H9 (cell line): ENCODE data around the gene PNKD. TPM values are rescaled to one million over a fixed set of nuclear protein-coding genes. Genes with fewer than 3 reads are reported as not detected.

Experiments used
- DNase-seq: peaks from one replicate; pipeline ENCODE4 v3.0.0-alpha.2; 2017
- H2AFZ ChIP-seq: one replicate; pipeline ENCODE4 v1.6.1; 2013; ENCODE audit warnings: mild to moderate bottlenecking, low read length, control low read depth, moderate library complexity
- H2AK5ac ChIP-seq: 2 replicates; pipeline ENCODE4 v1.6.1; 2013; ENCODE audit warnings: low read length, control low read depth, mixed read lengths; ENCODE audit not compliant: insufficient read length
- H2BK120ac ChIP-seq: one replicate; pipeline ENCODE4 v1.6.1; 2013; ENCODE audit warnings: low read depth, mild to moderate bottlenecking, low read length, control low read depth, inconsistent platforms; ENCODE audit not compliant: poor library complexity, severe bottlenecking
- H2BK12ac ChIP-seq: 2 replicates; pipeline ENCODE4 v1.6.1; 2013; ENCODE audit warnings: low read length, control low read depth, mixed read lengths, low read depth; ENCODE audit not compliant: insufficient read length
- H2BK15ac ChIP-seq: 2 replicates; pipeline ENCODE4 v1.6.1; 2013; ENCODE audit warnings: low read depth, low read length, control low read depth
- H2BK20ac ChIP-seq: one replicate; pipeline ENCODE4 v1.6.1; 2013; ENCODE audit warnings: low read depth, mild to moderate bottlenecking, low read length, control low read depth, inconsistent platforms; ENCODE audit not compliant: poor library complexity, severe bottlenecking
- H2BK5ac ChIP-seq: 2 replicates; pipeline ENCODE4 v1.6.1; 2013; ENCODE audit warnings: low read length, control low read depth, mixed read lengths; ENCODE audit not compliant: insufficient read length
- H3K14ac ChIP-seq: 2 replicates; pipeline ENCODE4 v1.6.1; 2013; ENCODE audit warnings: low read length, control low read depth; ENCODE audit not compliant: insufficient read depth
- H3K18ac ChIP-seq: 2 replicates; pipeline ENCODE4 v1.6.1; 2013; ENCODE audit warnings: low read depth, mild to moderate bottlenecking, mixed read lengths, low read length, control low read depth; ENCODE audit not compliant: insufficient read length
- H3K23ac ChIP-seq: 2 replicates; pipeline ENCODE4 v1.6.1; 2013; ENCODE audit warnings: low read length, control low read depth, mixed read lengths, low read depth; ENCODE audit not compliant: insufficient read length
- H3K23me2 ChIP-seq: 2 replicates; pipeline ENCODE4 v1.6.1; 2013; ENCODE audit warnings: low read depth, mild to moderate bottlenecking, mixed read lengths, low read length, control low read depth; ENCODE audit not compliant: insufficient read length, poor library complexity, severe bottlenecking
- H3K27ac ChIP-seq: 2 replicates; pipeline ENCODE4 v1.5.1; 2013; ENCODE audit warnings: low read length, control low read depth, mixed read lengths, low read depth; ENCODE audit not compliant: insufficient read length
- H3K27me3 ChIP-seq: 2 replicates; pipeline ENCODE4 v1.6.1; 2013; ENCODE audit warnings: low read length, control low read depth, inconsistent platforms; ENCODE audit not compliant: insufficient read depth
- H3K4ac ChIP-seq: 2 replicates; pipeline ENCODE4 v1.6.1; 2013; ENCODE audit warnings: low read depth, mild to moderate bottlenecking, control low read depth, inconsistent platforms, low read length, moderate library complexity
- H3K4me1 ChIP-seq: 2 replicates; pipeline ENCODE4 v1.6.1; 2013; ENCODE audit warnings: low read length, control low read depth, inconsistent platforms; ENCODE audit not compliant: insufficient read depth
- H3K4me2 ChIP-seq: 2 replicates; pipeline ENCODE4 v1.6.1; 2013; ENCODE audit warnings: low read length, control low read depth, mixed read lengths; ENCODE audit not compliant: insufficient read length, insufficient read depth
- H3K56ac ChIP-seq: 2 replicates; pipeline ENCODE4 v1.6.1; 2013; ENCODE audit warnings: low read depth, mild to moderate bottlenecking, mixed read lengths, low read length, control low read depth; ENCODE audit not compliant: insufficient read length
- H3K79me1 ChIP-seq: 2 replicates; pipeline ENCODE4 v1.6.1; 2013; ENCODE audit warnings: low read depth, mild to moderate bottlenecking, moderate library complexity, low read length, control low read depth, inconsistent platforms; ENCODE audit not compliant: insufficient read depth, poor library complexity, severe bottlenecking
- H3K79me2 ChIP-seq: 2 replicates; pipeline ENCODE4 v1.6.1; 2013; ENCODE audit warnings: low read length, control low read depth, inconsistent platforms; ENCODE audit not compliant: insufficient read depth
- H3K9ac ChIP-seq: 2 replicates; pipeline ENCODE4 v1.6.1; 2013; ENCODE audit warnings: low read length, control low read depth, mixed read lengths; ENCODE audit not compliant: insufficient read length; ENCODE audit errors: extremely low read depth
- H3K9me3 ChIP-seq: one replicate; pipeline ENCODE4 v1.6.1; 2013; ENCODE audit warnings: low read depth, low read length, inconsistent platforms; ENCODE audit not compliant: control insufficient read depth
- H3T11ph ChIP-seq: one replicate; pipeline ENCODE4 v1.6.1; 2013; ENCODE audit warnings: mild to moderate bottlenecking, low read length, control low read depth, inconsistent platforms
- H4K20me1 ChIP-seq: one replicate; pipeline ENCODE4 v1.6.1; 2013; ENCODE audit not compliant: control insufficient read depth, insufficient read length, insufficient read depth
- H4K5ac ChIP-seq: 2 replicates; pipeline ENCODE4 v1.6.1; 2013; ENCODE audit warnings: low read depth, mild to moderate bottlenecking, mixed read lengths, low read length, control low read depth; ENCODE audit not compliant: insufficient read length
- H4K8ac ChIP-seq: replicated peaks from 2 replicates; pipeline ENCODE4 v1.6.1; 2013; ENCODE audit warnings: low read length, control low read depth, mixed read lengths, low read depth; ENCODE audit not compliant: insufficient read length
- H4K91ac ChIP-seq: 2 replicates; pipeline ENCODE4 v1.6.1; 2013; ENCODE audit warnings: low read depth, mild to moderate bottlenecking, moderate library complexity, mixed read lengths, low read length, control low read depth; ENCODE audit not compliant: insufficient read length
- H3K27ac Mint-ChIP-seq, 3 experiments: 2 replicates in 2 of 3; 3 replicates in 1 of 3; pipeline ENCODE4 v1.8.0; 2020 to 2021; ENCODE audit warnings: mixed read lengths in 3 of 3, mild to moderate bottlenecking in 1 of 3, moderate library complexity in 1 of 3
- H3K27me3 Mint-ChIP-seq: 2 replicates; pipeline ENCODE4 v1.8.0; 2021; ENCODE audit warnings: low read depth, mild to moderate bottlenecking, moderate library complexity, mixed read lengths
- H3K36me3 Mint-ChIP-seq, 3 experiments: 2 replicates in 2 of 3; 3 replicates in 1 of 3; pipeline ENCODE4 v1.8.0; 2020 to 2021; ENCODE audit warnings: low read depth in 3 of 3, mixed read lengths in 3 of 3; ENCODE audit not compliant: insufficient read depth in 1 of 3
- H3K4me1 Mint-ChIP-seq, 2 experiments: 2 replicates each; pipeline ENCODE4 v1.8.0; 2020; ENCODE audit warnings: mixed read lengths in 2 of 2
- H3K4me3 Mint-ChIP-seq, 2 experiments: 2 replicates in 1 of 2; 3 replicates in 1 of 2; pipeline ENCODE4 v1.8.0; 2020 to 2021; ENCODE audit warnings: mild to moderate bottlenecking in 2 of 2, mixed read lengths in 2 of 2, moderate library complexity in 1 of 2
- H3K9me3 Mint-ChIP-seq, 2 experiments: 2 replicates in 1 of 2; 3 replicates in 1 of 2; pipeline ENCODE4 v1.8.0; 2020; ENCODE audit warnings: mild to moderate bottlenecking in 2 of 2, mixed read lengths in 2 of 2, moderate library complexity in 1 of 2
- WGBS: extraction: QIAGEN DNeasy Blood & Tissue Kit; methylation state at CpG from one replicate; pipeline ENCODE4 v1.1.7; 2013; ENCODE audit warnings: missing lambda C conversion rate, low lambda C conversion rate, mixed read lengths; ENCODE audit not compliant: insufficient read length; ENCODE audit errors: extremely low coverage; 5-methylcytosine and 5-hydroxymethylcytosine counted together
- total RNA-seq: library from RNA; stranded (reverse); gene quantifications from 2 replicates; pipeline ENCODE4 v1.2.1, GENCODE V29; 2021
- TF ChIP-seq, protein P1 (sequence below): fragments of 200-600 bp; sonication (generic); conservative IDR thresholded peaks from 3 replicates; pipeline ENCODE4 v1.8.0; 2021; ENCODE audit warnings: antibody characterized with exemption, mild to moderate bottlenecking

The PNKD gene
- total RNA-seq, 1 experiment from 2014 or later = 31.6 TPM

GRCh38 chr2:218267259-218267658, 3.1 kb upstream of the PNKD start:
- Histone ChIP-seq H2BK20ac (no peak overlapping the region), H3K79me1 (no peaks in the 10 kb centered on the region), H4K5ac (no peak overlapping the region), H2BK5ac (no peak overlapping the region), H3K4me1 (no peaks in the 10 kb centered on the region), H2AFZ (no peak overlapping the region), H3K23ac (no peak overlapping the region), H3K4me2 (no peak overlapping the region), H2BK15ac (no peak overlapping the region), H4K91ac (no peak overlapping the region), H3K27me3 (no peaks in the 10 kb centered on the region), H3K18ac (no peak overlapping the region), H2BK120ac (no peak overlapping the region), H3K9ac (no peak overlapping the region), H3K27ac (no peak overlapping the region), H4K8ac (no peak overlapping the region), H3K23me2 (peaks cover 9% of the 10 kb centered on the region), H2AK5ac (no peak overlapping the region), H4K20me1 (no peaks in the 10 kb centered on the region), H3K9me3 (no peaks in the 10 kb centered on the region), H3K79me2 (no peaks in the 10 kb centered on the region), H3K56ac (no peak overlapping the region), H3K4ac (no peak overlapping the region), H3T11ph (no peak overlapping the region), H3K14ac (no peak overlapping the region), H2BK12ac (no peak overlapping the region)
- DNase-seq = no peak
- no peaks in the 10 kb centered on the region for H3K9me3 Mint-ChIP-seq
- no peak overlapping the region for H3K27ac Mint-ChIP-seq
- no CpG with 5 or more reads among the region's 6 CpGs for WGBS
- TF ChIP-seq, protein P1, sequence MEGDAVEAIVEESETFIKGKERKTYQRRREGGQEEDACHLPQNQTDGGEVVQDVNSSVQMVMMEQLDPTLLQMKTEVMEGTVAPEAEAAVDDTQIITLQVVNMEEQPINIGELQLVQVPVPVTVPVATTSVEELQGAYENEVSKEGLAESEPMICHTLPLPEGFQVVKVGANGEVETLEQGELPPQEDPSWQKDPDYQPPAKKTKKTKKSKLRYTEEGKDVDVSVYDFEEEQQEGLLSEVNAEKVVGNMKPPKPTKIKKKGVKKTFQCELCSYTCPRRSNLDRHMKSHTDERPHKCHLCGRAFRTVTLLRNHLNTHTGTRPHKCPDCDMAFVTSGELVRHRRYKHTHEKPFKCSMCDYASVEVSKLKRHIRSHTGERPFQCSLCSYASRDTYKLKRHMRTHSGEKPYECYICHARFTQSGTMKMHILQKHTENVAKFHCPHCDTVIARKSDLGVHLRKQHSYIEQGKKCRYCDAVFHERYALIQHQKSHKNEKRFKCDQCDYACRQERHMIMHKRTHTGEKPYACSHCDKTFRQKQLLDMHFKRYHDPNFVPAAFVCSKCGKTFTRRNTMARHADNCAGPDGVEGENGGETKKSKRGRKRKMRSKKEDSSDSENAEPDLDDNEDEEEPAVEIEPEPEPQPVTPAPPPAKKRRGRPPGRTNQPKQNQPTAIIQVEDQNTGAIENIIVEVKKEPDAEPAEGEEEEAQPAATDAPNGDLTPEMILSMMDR = no peak
- H3K36me3 Mint-ChIP-seq = peaks cover 19 to 42% (median 38%) of the 10 kb centered on the region in 3 experiments; a peak in 6 of 7 replicates
- peaks cover 18% of the 10 kb centered on the region in 2 experiments for H3K4me1 Mint-ChIP-seq
- H3K27me3 Mint-ChIP-seq = no peaks in the 10 kb centered on the region; the same call in 1 of the 2 replicates
- peak overlapping the region in 1 of 2 experiments; percentile 30; a peak in 3 of 5 replicates for H3K4me3 Mint-ChIP-seq
